A549 (cell line): ENCODE measurements around the gene ST6GAL1.

Experiments used
- BHLHE40 ChIP-seq: IDR thresholded peaks from 2 replicates; pipeline ENCODE4 v1.6.1; 2012; ENCODE audit warnings: low read depth, low read length, inconsistent platforms
- CHD2 ChIP-seq: fragments of 150-350 bp; IDR thresholded peaks from 2 replicates; pipeline ENCODE4 v1.6.1; 2014; ENCODE audit warnings: low read length; ENCODE audit not compliant: partially characterized antibody
- CHD4 ChIP-seq: fragments of 200-600 bp; sonication (generic); IDR thresholded peaks from 2 replicates; pipeline ENCODE4 v1.6.1; 2016; ENCODE audit warnings: antibody characterized with exemption, mild to moderate bottlenecking, borderline replicate concordance
- CTCF ChIP-seq: fragments of >200 bp; sonication (Bioruptor Twin); formaldehyde crosslinking; IDR thresholded peaks from 3 replicates; pipeline ENCODE4 v1.5.1; 2016
- EHMT2 ChIP-seq: fragments of 200-600 bp; sonication (generic); IDR thresholded peaks from 2 replicates; pipeline ENCODE4 v1.6.1; 2016; ENCODE audit warnings: antibody characterized with exemption, low read depth, mild to moderate bottlenecking, moderate library complexity
- HOXB5 ChIP-seq: fragments of 250-450 bp; sonication (Bioruptor Pico); IDR thresholded peaks from 2 replicates; pipeline ENCODE4 v1.5.0; 2020; ENCODE audit warnings: mild to moderate bottlenecking, moderate library complexity
- JUN ChIP-seq, 2 experiments: fragments of >200 bp; sonication (Bioruptor Twin); formaldehyde crosslinking; IDR thresholded peaks; 2 replicates in 1 of 2; 3 replicates in 1 of 2; pipeline ENCODE4 v1.6.1; 2016 to 2017
- MAFK ChIP-seq: fragments of 450-650 bp; IDR thresholded peaks from 2 replicates; pipeline ENCODE4 v1.6.1; 2014; ENCODE audit not compliant: partially characterized antibody
- POLR2A ChIP-seq: IDR thresholded peaks from 2 replicates; pipeline ENCODE4 v1.6.1; 2012; ENCODE audit warnings: mild to moderate bottlenecking, low read length
- RAD21 ChIP-seq, 2 experiments: fragments of >200 bp in 1 of 2; sonication (Bioruptor Twin) in 1 of 2; formaldehyde crosslinking in 1 of 2; IDR thresholded peaks in 1 of 2; conservative IDR thresholded peaks in 1 of 2; 2 replicates in 1 of 2; 3 replicates in 1 of 2; pipeline ENCODE4 v1.6.1; 2012 to 2018; ENCODE audit warnings: inconsistent platforms in 1 of 2
- RCOR1 ChIP-seq: fragments of 150-350 bp; IDR thresholded peaks from 2 replicates; pipeline ENCODE4 v1.6.1; 2014; ENCODE audit warnings: antibody characterized with exemption, low read length, low read depth
- SREBF2 ChIP-seq: fragments of 450-650 bp; IDR thresholded peaks from 2 replicates; pipeline ENCODE4 v1.6.1; 2014; ENCODE audit warnings: mild to moderate bottlenecking, moderate library complexity
- ZFP36 ChIP-seq: fragments of 450-650 bp; IDR thresholded peaks from 2 replicates; pipeline ENCODE4 v1.6.1; 2014; ENCODE audit warnings: borderline replicate concordance; ENCODE audit not compliant: partially characterized antibody
- TF ChIP-seq, protein P1 (sequence below): fragments of 200-600 bp; sonication (generic); IDR thresholded peaks from 2 replicates; pipeline ENCODE4 v1.6.1; 2016; ENCODE audit warnings: antibody characterized with exemption, mild to moderate bottlenecking, moderate library complexity

GRCh38 chr3:186929186-186929585 lies 1.1 kb upstream of the ST6GAL1 start:
- TF ChIP-seq CTCF (no peak), JUN (IDR thresholded peaks at IDR 0.05) (no peak), CHD2 (no peak), BHLHE40 (no peak), SREBF2 (no peak), ZFP36 (no peak), POLR2A (no peak), HOXB5 (CRISPR knock-in tag) (no peak), CHD4 (no peak), RAD21 (conservative IDR thresholded peaks at IDR 0.05 in 1 of 2, IDR thresholded peaks at IDR 0.05 in 1 of 2) (no peak), EHMT2 (no peak), MAFK (no peak), RCOR1 (no peak)
- TF ChIP-seq, protein P1, sequence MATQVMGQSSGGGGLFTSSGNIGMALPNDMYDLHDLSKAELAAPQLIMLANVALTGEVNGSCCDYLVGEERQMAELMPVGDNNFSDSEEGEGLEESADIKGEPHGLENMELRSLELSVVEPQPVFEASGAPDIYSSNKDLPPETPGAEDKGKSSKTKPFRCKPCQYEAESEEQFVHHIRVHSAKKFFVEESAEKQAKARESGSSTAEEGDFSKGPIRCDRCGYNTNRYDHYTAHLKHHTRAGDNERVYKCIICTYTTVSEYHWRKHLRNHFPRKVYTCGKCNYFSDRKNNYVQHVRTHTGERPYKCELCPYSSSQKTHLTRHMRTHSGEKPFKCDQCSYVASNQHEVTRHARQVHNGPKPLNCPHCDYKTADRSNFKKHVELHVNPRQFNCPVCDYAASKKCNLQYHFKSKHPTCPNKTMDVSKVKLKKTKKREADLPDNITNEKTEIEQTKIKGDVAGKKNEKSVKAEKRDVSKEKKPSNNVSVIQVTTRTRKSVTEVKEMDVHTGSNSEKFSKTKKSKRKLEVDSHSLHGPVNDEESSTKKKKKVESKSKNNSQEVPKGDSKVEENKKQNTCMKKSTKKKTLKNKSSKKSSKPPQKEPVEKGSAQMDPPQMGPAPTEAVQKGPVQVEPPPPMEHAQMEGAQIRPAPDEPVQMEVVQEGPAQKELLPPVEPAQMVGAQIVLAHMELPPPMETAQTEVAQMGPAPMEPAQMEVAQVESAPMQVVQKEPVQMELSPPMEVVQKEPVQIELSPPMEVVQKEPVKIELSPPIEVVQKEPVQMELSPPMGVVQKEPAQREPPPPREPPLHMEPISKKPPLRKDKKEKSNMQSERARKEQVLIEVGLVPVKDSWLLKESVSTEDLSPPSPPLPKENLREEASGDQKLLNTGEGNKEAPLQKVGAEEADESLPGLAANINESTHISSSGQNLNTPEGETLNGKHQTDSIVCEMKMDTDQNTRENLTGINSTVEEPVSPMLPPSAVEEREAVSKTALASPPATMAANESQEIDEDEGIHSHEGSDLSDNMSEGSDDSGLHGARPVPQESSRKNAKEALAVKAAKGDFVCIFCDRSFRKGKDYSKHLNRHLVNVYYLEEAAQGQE: no peak
